Natural killer cell (primary cell): ENCODE measurements around the gene DTNB. TPM values are rescaled to one million over a fixed set of nuclear protein-coding genes. Genes with fewer than 3 reads are reported as not detected.
A peak's percentile ranks its signal among the peaks of the same experiment; 100 is the strongest.

Experiments
- ATAC-seq, 3 donors: fragments of 150-1000 bp in 2 of 3; fragments of 200-7000 bp in 1 of 3; cut with Tn5 transposase; 1 replicate in 1 of 3; 2 replicates in 2 of 3; pipeline ENCODE4 v1.10.0; 2021; ENCODE audit warnings: mild to moderate bottlenecking in 2 of 3, moderate library complexity in 2 of 3
- DNase-seq, 2 donors: peaks; one replicate each; pipeline versions ENCODE4 v3.0.0 to v3.0.0-alpha.2; 2013 to 2021; ENCODE audit warnings: mixed read lengths in 1 of 2
- H3K27ac ChIP-seq: one replicate; pipeline ENCODE4 v1.5.1; 2013; ENCODE audit warnings: mild to moderate bottlenecking, low read length
- H3K27me3 ChIP-seq: one replicate; pipeline ENCODE4 v1.6.1; 2013; ENCODE audit warnings: low read length; ENCODE audit not compliant: control insufficient read depth, insufficient read depth
- H3K36me3 ChIP-seq: one replicate; pipeline ENCODE4 v1.6.1; 2013; ENCODE audit warnings: low read length; ENCODE audit not compliant: control insufficient read depth, insufficient read depth
- H3K4me1 ChIP-seq: one replicate; pipeline ENCODE4 v1.6.1; 2013; ENCODE audit warnings: low read length; ENCODE audit not compliant: control insufficient read depth, insufficient read depth
- H3K4me3 ChIP-seq: one replicate; pipeline ENCODE4 v1.5.1; 2013; ENCODE audit warnings: low read length
- H3K9me3 ChIP-seq: one replicate; pipeline ENCODE4 v1.6.1; 2013; ENCODE audit warnings: low read length; ENCODE audit not compliant: control insufficient read depth, insufficient read depth
- H3K27ac Mint-ChIP-seq, 2 donors: one replicate each; pipeline ENCODE4 v1.8.0; 2022; ENCODE audit warnings: mild to moderate bottlenecking in 2 of 2, mixed read lengths in 2 of 2, moderate library complexity in 1 of 2
- H3K27me3 Mint-ChIP-seq, 2 donors: one replicate each; pipeline ENCODE4 v1.8.0; 2022; ENCODE audit warnings: low read depth in 2 of 2, mixed read lengths in 2 of 2
- H3K36me3 Mint-ChIP-seq: one replicate; pipeline ENCODE4 v1.8.0; 2022; ENCODE audit warnings: mixed read lengths
- H3K4me1 Mint-ChIP-seq, 2 donors: one replicate each; pipeline ENCODE4 v1.8.0; 2022; ENCODE audit warnings: mixed read lengths in 2 of 2
- H3K4me3 Mint-ChIP-seq: one replicate; pipeline ENCODE4 v1.8.0; 2022; ENCODE audit warnings: mild to moderate bottlenecking, moderate library complexity, mixed read lengths
- H3K9me3 Mint-ChIP-seq, 2 donors: one replicate each; pipeline ENCODE4 v1.8.0; 2022; ENCODE audit warnings: mixed read lengths in 2 of 2
- WGBS: methylation state at CpG from one replicate; pipeline ENCODE4 v1.1.7; 2013; ENCODE audit warnings: missing lambda C conversion rate; ENCODE audit not compliant: insufficient coverage; 5-methylcytosine and 5-hydroxymethylcytosine counted together
- intact Hi-C: fragments of 100-400 bp; cut with micrococcal nuclease; formaldehyde crosslinking; loops from one replicate; pipeline ENCODE4 v1.14.2; 2022
- total RNA-seq, 4 donors: library from RNA; stranded (reverse); fragments of 120-200 nt in 1 of 4; gene quantifications; one replicate each; pipeline versions ENCODE4 v1.2.3 to v1.2.4, GENCODE V29; 2013 to 2022
- TF ChIP-seq, protein P1 (sequence below): fragments of 200-600 bp; IDR thresholded peaks from one replicate; pipeline ENCODE4 v1.8.0; 2022; ENCODE audit warnings: antibody characterized with exemption

Gene DTNB
- 10 to 100 TPM; 20.8 to 33.7 (median 23.6) TPM for total RNA-seq
- 18.8 TPM for total RNA-seq (2013)

DNA sequence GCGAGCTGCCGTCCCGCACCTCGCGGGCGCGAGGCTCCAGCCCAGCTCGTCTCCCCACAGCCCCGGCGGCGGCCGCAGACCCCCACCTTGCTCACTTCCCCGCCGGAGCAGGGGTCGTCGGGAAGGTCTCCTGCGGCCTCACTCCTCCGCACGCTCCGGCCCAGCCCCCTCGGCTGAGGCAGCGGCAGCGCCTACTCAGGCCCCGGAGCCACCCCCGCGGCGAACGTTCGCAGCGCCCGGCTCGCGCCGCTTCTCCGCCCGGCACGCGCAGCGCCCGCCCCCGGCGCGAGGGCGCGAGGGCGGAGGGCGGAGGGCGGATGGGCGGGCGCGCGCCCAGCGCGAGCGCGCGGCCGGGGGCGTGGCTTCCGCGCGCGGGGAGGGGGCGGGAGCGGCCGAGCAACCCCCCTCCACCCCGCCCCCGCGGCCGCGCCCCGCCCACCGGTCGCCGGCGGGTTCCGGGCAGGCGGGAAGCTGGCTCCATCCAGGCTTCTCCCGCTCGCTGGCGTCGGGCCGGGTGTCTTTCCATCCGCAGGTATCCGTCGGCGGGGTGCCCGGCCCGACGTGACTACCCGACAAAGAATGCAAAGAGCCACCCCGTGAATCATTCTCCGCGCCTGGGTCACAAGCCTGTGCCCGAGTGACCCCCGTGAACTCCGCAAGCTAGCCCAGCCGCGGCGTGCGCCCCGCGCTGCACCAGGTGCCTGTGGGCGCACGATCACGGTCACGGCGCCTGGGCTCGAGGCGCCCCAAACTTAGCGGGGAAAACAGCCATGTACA, at the start of gene DTNB:
TSS of gene DTNB (minus strand) at position 278 of the 777 bp plus-strand sequence. CDS start 20,917 bp downstream, outside the sequence.
- WGBS = under 1% methylated on average over 111 of the region's 111 CpGs
- H3K4me1 Mint-ChIP-seq = peaks cover 14 to 19% of the 10 kb centered on the region in 2 donors
- intact Hi-C loops = loop anchor here (2.0 to 10.0 kb wide), 2 partner anchors 205 to 309 kb away; partner anchors contain the start of gene ASXL2

DNA sequence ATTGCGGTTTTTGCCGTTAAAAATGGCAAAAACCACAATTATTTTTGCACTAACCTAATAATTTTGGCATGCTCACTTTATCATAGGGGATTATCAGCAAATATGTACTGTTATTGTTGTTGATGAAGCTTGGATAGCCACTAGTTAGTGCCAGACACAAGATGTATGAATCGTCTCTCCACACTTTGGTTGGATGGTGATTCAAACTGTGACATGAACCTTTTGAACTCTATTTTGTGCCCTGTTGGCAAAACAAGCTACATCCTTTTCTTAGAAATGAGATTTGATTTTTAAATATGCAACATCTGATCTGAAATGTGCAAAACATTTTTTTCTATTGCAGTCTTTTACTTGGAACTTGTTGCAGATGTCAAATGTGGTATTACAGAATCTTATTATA, 48.8 kb upstream of the DTNB start:
- Mint-ChIP-seq H3K4me3 (no peak overlapping the region), H3K36me3 (no peaks in the 10 kb centered on the region), H3K27me3 (peaks cover 4 to 14% of the 10 kb centered on the region in 2 donors), H3K4me1 (peaks cover 0 to 6% of the 10 kb centered on the region in 2 donors), H3K9me3 (no peaks in the 10 kb centered on the region), H3K27ac (no peak overlapping the region)
- DNase-seq (no peak), ATAC-seq (no peak)
- Histone ChIP-seq H3K4me1 (no peaks in the 10 kb centered on the region), H3K9me3 (no peaks in the 10 kb centered on the region), H3K4me3 (no peak overlapping the region), H3K27ac (no peak overlapping the region), H3K27me3 (no peaks in the 10 kb centered on the region), H3K36me3 (no peaks in the 10 kb centered on the region)
- 79% methylated on average over 2 of the region's 3 CpGs for WGBS
- TF ChIP-seq, protein P1, sequence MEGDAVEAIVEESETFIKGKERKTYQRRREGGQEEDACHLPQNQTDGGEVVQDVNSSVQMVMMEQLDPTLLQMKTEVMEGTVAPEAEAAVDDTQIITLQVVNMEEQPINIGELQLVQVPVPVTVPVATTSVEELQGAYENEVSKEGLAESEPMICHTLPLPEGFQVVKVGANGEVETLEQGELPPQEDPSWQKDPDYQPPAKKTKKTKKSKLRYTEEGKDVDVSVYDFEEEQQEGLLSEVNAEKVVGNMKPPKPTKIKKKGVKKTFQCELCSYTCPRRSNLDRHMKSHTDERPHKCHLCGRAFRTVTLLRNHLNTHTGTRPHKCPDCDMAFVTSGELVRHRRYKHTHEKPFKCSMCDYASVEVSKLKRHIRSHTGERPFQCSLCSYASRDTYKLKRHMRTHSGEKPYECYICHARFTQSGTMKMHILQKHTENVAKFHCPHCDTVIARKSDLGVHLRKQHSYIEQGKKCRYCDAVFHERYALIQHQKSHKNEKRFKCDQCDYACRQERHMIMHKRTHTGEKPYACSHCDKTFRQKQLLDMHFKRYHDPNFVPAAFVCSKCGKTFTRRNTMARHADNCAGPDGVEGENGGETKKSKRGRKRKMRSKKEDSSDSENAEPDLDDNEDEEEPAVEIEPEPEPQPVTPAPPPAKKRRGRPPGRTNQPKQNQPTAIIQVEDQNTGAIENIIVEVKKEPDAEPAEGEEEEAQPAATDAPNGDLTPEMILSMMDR = no peak
- intact Hi-C loops = no loop called here

More for the DNA sequence above, at the start of gene DTNB:
- H3K36me3 ChIP-seq = no peaks in the 10 kb centered on the region
- H3K27ac Mint-ChIP-seq = peak within 1 kb of the TSS; percentile 47 to 77
- no peaks in the 10 kb centered on the region for H3K36me3 Mint-ChIP-seq
- peak within 1 kb of the TSS; percentile 49 for H3K27ac ChIP-seq
- no peaks in the 10 kb centered on the region for H3K27me3 ChIP-seq
- ATAC-seq (peak; percentile 79 to 92 (median 80)), DNase-seq (peak; percentile 77 to 91)
- H3K9me3 ChIP-seq = no peaks in the 10 kb centered on the region
- TF ChIP-seq, protein P1 = no peak
- H3K4me3 Mint-ChIP-seq = peak within 1 kb of the TSS; percentile 88
- peak within 1 kb of the TSS; percentile 64 for H3K4me3 ChIP-seq
- H3K27me3 Mint-ChIP-seq = no peaks in the 10 kb centered on the region
- no peaks in the 10 kb centered on the region for H3K9me3 Mint-ChIP-seq
- H3K4me1 ChIP-seq = peaks cover 17% of the 10 kb centered on the region

DNA sequence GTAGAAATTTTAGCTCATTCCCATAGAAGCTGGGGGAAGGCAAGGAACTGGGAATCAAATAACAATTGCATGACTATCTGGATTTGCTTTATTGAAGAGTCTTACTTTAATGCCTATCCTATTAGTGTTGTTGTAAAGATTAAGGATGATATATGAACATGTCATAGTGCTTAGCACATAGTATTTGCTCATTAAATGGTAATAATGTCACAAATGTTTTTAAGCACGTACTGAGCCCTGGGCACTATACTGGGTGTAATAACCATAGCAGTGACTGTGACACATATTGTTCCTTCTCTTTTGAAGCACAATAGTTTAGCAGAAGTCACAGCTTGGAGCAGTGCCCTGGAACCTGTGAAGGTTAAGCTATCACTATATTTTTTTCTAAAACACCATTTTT, 47.2 kb upstream of the DTNB start:
- H3K27me3 Mint-ChIP-seq = peaks cover 4 to 12% of the 10 kb centered on the region in 2 donors
- no peak overlapping the region for H3K4me3 Mint-ChIP-seq
- no peaks in the 10 kb centered on the region for H3K27me3 ChIP-seq
- no peaks in the 10 kb centered on the region for H3K9me3 ChIP-seq
- no peaks in the 10 kb centered on the region for H3K9me3 Mint-ChIP-seq
- no peak for ATAC-seq
- WGBS = 87% methylated on average over 1 of the region's 1 CpG
- TF ChIP-seq, protein P1 = no peak
- H3K4me1 Mint-ChIP-seq = peaks cover 0 to 6% of the 10 kb centered on the region in 2 donors
- H3K36me3 Mint-ChIP-seq = no peaks in the 10 kb centered on the region
- H3K4me3 ChIP-seq = no peak overlapping the region
- no peaks in the 10 kb centered on the region for H3K36me3 ChIP-seq
- H3K27ac Mint-ChIP-seq = no peak overlapping the region
- intact Hi-C loops = no loop called here
- no peak overlapping the region for H3K27ac ChIP-seq
- H3K4me1 ChIP-seq = no peaks in the 10 kb centered on the region
- no peak for DNase-seq
